ENCODE measurements around the gene CREBBP. TPM values are rescaled to one million over a fixed set of nuclear protein-coding genes. Genes with fewer than 3 reads are reported as not detected.

Gene CREBBP
- total and polyA plus RNA-seq, 2 experiments from 2014 or later = 36.9 to 54.8 TPM

GRCh38 chr16:3816326-3816725, 64.2 kb downstream of the CREBBP start (continued):
- TF ChIP-seq CREB1 (CRISPR knock-in tag; IDR thresholded peaks at IDR 0.05; ENCODE audit: low read depth) = no peak

GRCh38 chr16:3814755-3815154, 65.8 kb downstream of the CREBBP start:
- Histone ChIP-seq H3K27ac (ENCODE audit: low read depth) (no peak overlapping the region), H3K9me2 (ENCODE audit: insufficient read depth) (0 out of 2 replicates have a peak, but pooled peaks cover 4% of the 10 kb centered on the region), H2AFZ (no peak overlapping the region), H3F3A (replicated peaks; ENCODE audit: low read depth) (0 out of 2 replicates have a peak, but pooled peaks cover 3% of the 10 kb centered on the region), H3K79me2 (replicated peaks; ENCODE audit: insufficient read depth) (peaks cover 100% of the 10 kb centered on the region), H4K20me1 (replicated peaks; ENCODE audit: insufficient read depth) (peaks cover 70% of the 10 kb centered on the region), H3K4me3 (no peak overlapping the region), H3K4me1 (ENCODE audit: insufficient read depth) (peaks cover 22% of the 10 kb centered on the region), H3K27me3 (ENCODE audit: insufficient read depth) (no peaks in the 10 kb centered on the region), H3K36me3 (ENCODE audit: insufficient read depth) (no peaks in the 10 kb centered on the region), H3K4me2 (no peak overlapping the region)
- no peaks in the 10 kb centered on the region for H3K9me3 Mint-ChIP-seq
- H3K4me1 Mint-ChIP-seq = peaks cover 48% of the 10 kb centered on the region
- H3K36me3 Mint-ChIP-seq (ENCODE audit: low read depth) = peaks cover 8% of the 10 kb centered on the region; the same call in 2 of the 3 replicates
- H3K27me3 Mint-ChIP-seq (ENCODE audit: insufficient read depth, low read depth, poor library complexity) = peaks cover 6% of the 10 kb centered on the region
- DNase-seq (ENCODE audit: low spot score) = no peak
- no peak overlapping the region for H3K4me3 Mint-ChIP-seq
- TF ChIP-seq EZH2 (IDR thresholded peaks at IDR 0.05; ENCODE audit: low read depth, unreplicated experiment) (no peak), JUNB (IDR thresholded peaks at IDR 0.05; ENCODE audit: unreplicated experiment) (no peak)
- no peak for ATAC-seq
- no peak overlapping the region for H3K27ac Mint-ChIP-seq

- Mint-ChIP-seq H3K27ac (no peak overlapping the region), H3K27me3 (ENCODE audit: insufficient read depth, low read depth, poor library complexity) (peaks cover 2% of the 10 kb centered on the region), H3K36me3 (ENCODE audit: low read depth) (peaks cover 20% of the 10 kb centered on the region; the same call in 2 of the 3 replicates), H3K4me1 (peaks cover 50% of the 10 kb centered on the region), H3K4me3 (no peak overlapping the region), H3K9me3 (no peaks in the 10 kb centered on the region)
- Histone ChIP-seq H3K4me3 (no peak overlapping the region), H3K79me2 (replicated peaks; ENCODE audit: insufficient read depth) (peaks cover 100% of the 10 kb centered on the region), H4K20me1 (replicated peaks; ENCODE audit: insufficient read depth) (peaks cover 66% of the 10 kb centered on the region), H3K27ac (ENCODE audit: low read depth) (no peak overlapping the region; the same call in 1 of the 2 replicates), H3K27me3 (ENCODE audit: insufficient read depth) (no peaks in the 10 kb centered on the region), H3F3A (replicated peaks; ENCODE audit: low read depth) (0 out of 2 replicates have a peak, but pooled peaks cover 3% of the 10 kb centered on the region), H3K4me1 (ENCODE audit: insufficient read depth) (peaks cover 22% of the 10 kb centered on the region), H3K9me2 (ENCODE audit: insufficient read depth) (no peaks in the 10 kb centered on the region), H3K4me2 (no peak overlapping the region), H3K36me3 (ENCODE audit: insufficient read depth) (no peaks in the 10 kb centered on the region), H2AFZ (no peak overlapping the region)
- DNase-seq (ENCODE audit: low spot score) (peak; percentile 42), ATAC-seq (peak; percentile 36)
- TF ChIP-seq ZNF462 (CRISPR knock-in tag; IDR thresholded peaks at IDR 0.05) (no peak), ZNF114 (CRISPR knock-in tag; IDR thresholded peaks at IDR 0.05) (no peak), JUNB (IDR thresholded peaks at IDR 0.05; ENCODE audit: unreplicated experiment) (no peak), REST (IDR thresholded peaks at IDR 0.05; ENCODE audit: unreplicated experiment) (no peak), NANOG (IDR thresholded peaks at IDR 0.05; ENCODE audit: borderline replicate concordance) (no peak)
Observed at GRCh38 chr16:3812469-3813172, 67.9 kb downstream of the CREBBP start.
